ENCODE results near the gene FAM120A. TPM values are rescaled to one million over a fixed set of nuclear protein-coding genes. Genes with fewer than 3 reads are reported as not detected.

The FAM120A gene
- total RNA-seq, 6 donors from 2014 or later = 102 to 137 (median 109) TPM

DNA sequence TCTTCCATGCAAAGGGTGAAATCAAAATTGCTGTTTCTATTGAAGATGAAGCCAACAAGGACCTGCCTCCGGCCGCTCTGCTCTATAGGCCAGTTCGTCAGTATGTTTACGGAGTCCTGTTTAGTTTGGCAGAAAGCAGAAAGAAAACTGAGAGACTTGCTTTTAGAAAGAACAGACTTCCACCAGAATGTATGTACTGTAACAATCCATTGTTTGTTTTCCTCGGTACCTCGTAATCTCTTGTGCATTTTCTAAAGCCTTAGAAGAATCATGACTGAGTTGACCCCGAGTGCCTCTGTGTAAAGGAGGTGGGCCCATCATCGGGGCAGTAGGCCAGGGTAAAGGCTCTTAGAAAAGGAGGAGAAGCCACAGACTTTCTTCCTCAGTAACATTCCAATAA, 80.7 kb downstream of the FAM120A start:
- no peak overlapping the region for H3K4me3 ChIP-seq
- ATAC-seq (ENCODE audit: low FRiP score in 2 of 2) = no peak
- H3K27ac ChIP-seq = no peak overlapping the region
- H3K4me1 ChIP-seq = no peaks in the 10 kb centered on the region
- H3K9me3 ChIP-seq = no peaks in the 10 kb centered on the region
- 88 to 92% methylated on average over 8 of the region's 8 CpGs for whole genome bisulfite sequencing, 2 donors
- DNase-seq = no peak
- peaks cover 6 to 86% (median 29%) of the 10 kb centered on the region in 4 donors for H3K36me3 ChIP-seq
- TF ChIP-seq, protein P1, sequence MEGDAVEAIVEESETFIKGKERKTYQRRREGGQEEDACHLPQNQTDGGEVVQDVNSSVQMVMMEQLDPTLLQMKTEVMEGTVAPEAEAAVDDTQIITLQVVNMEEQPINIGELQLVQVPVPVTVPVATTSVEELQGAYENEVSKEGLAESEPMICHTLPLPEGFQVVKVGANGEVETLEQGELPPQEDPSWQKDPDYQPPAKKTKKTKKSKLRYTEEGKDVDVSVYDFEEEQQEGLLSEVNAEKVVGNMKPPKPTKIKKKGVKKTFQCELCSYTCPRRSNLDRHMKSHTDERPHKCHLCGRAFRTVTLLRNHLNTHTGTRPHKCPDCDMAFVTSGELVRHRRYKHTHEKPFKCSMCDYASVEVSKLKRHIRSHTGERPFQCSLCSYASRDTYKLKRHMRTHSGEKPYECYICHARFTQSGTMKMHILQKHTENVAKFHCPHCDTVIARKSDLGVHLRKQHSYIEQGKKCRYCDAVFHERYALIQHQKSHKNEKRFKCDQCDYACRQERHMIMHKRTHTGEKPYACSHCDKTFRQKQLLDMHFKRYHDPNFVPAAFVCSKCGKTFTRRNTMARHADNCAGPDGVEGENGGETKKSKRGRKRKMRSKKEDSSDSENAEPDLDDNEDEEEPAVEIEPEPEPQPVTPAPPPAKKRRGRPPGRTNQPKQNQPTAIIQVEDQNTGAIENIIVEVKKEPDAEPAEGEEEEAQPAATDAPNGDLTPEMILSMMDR (IDR thresholded peaks at IDR 0.05) = no peak
- no peak for TF ChIP-seq EP300 (IDR thresholded peaks at IDR 0.05)
- no peak for TF ChIP-seq POLR2A (IDR thresholded peaks at IDR 0.05)
- TF ChIP-seq POLR2AphosphoS5 (IDR thresholded peaks at IDR 0.05) = no peak
- H3K27me3 ChIP-seq = no peaks in the 10 kb centered on the region

DNA sequence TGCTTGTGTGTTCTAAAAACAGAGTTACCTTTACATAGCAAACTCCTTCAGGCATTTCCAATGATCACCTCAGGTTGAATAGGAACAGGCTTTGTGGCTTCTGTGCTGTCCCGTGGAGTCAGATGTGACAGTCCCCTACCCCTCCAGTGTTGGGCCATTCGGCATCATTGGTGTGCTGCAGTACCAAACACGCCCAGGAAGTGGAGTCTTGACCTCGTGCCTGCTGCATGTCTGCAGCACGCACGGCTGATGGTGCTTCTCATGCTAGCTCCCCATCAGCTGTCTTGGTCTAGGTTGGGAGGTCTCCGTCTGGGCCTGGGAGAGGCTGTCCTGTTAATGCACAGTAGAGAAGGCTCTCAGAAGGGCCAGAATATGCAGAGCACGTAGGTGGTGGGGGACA, 82.4 kb downstream of the FAM120A start:
- Histone ChIP-seq H3K9me3 (no peaks in the 10 kb centered on the region), H3K27me3 (no peaks in the 10 kb centered on the region), H3K27ac (no peak overlapping the region), H3K4me3 (no peak overlapping the region), H3K36me3 (peaks cover 3 to 79% (median 27%) of the 10 kb centered on the region in 4 donors), H3K4me1 (no peaks in the 10 kb centered on the region)
- ATAC-seq (ENCODE audit: low FRiP score in 2 of 2) = no peak
- TF ChIP-seq, protein P1 (IDR thresholded peaks at IDR 0.05) = no peak
- TF ChIP-seq POLR2AphosphoS5 (IDR thresholded peaks at IDR 0.05) (no peak), POLR2A (IDR thresholded peaks at IDR 0.05) (no peak), EP300 (IDR thresholded peaks at IDR 0.05) (no peak)
- no peak for DNase-seq
- 89 to 92% methylated on average over 5 to 8 of the region's 8 CpGs for WGBS, 2 donors

DNA sequence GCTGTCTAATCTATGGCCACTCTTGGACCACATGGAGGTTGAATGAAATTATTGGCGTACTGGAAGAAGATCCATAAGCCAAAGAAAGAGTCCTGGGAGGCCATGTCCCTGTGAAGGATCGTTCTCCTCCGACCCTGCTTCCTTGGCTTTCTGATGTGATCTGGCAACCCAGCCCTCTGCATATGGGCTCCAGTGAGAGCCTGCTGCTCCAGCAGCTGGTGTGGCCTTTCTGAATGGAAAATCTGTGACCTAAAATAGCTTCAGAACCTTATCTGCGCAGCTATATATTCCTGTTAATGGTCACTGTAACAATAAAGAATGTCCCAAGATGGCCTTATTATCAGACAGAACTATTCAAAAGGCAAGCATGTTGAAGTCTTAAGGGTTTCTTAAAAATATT, 84.7 kb downstream of the FAM120A start:
- Histone ChIP-seq H3K36me3 (peaks cover 1 to 80% (median 28%) of the 10 kb centered on the region in 4 donors), H3K27ac (no peak overlapping the region), H3K4me3 (no peak overlapping the region), H3K4me1 (no peaks in the 10 kb centered on the region), H3K27me3 (no peaks in the 10 kb centered on the region), H3K9me3 (no peaks in the 10 kb centered on the region)
- TF ChIP-seq POLR2AphosphoS5 (IDR thresholded peaks at IDR 0.05) (no peak), POLR2A (IDR thresholded peaks at IDR 0.05) (no peak), EP300 (IDR thresholded peaks at IDR 0.05) (no peak)
- TF ChIP-seq, protein P1 (IDR thresholded peaks at IDR 0.05) = no peak
- DNase-seq (no peak), ATAC-seq (ENCODE audit: low FRiP score in 2 of 2) (no peak)
- 91 to 98% methylated on average over 4 of the region's 4 CpGs for WGBS, 2 donors

DNA sequence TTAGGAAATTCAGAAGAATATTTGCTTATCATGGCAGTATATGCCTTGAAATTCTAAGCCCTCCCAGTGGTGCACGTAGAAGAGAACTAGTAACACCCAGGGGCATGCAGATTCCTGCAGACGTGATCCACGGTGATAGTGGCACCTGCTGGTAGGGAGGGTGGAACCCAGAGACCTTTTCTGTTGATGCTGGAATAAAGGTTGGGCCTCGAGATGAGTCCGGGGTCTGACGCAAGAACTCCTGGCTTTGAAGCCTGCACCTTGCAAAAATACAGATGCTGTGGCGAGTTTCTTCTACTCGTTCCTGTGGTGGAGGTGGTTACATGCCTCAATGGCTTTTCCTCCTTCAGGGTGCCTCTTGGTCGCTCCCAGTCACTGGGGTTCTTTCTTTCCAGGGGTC, 85.4 kb downstream of the FAM120A start:
- no peak for ATAC-seq (ENCODE audit: low FRiP score in 2 of 2)
- 73 to 80% methylated on average over 8 to 9 of the region's 9 CpGs for WGBS, 2 donors
- Histone ChIP-seq H3K4me1 (no peaks in the 10 kb centered on the region), H3K27me3 (no peaks in the 10 kb centered on the region), H3K4me3 (no peak overlapping the region), H3K27ac (no peak overlapping the region), H3K9me3 (no peaks in the 10 kb centered on the region), H3K36me3 (peaks cover 0 to 75% (median 29%) of the 10 kb centered on the region in 4 donors)
- TF ChIP-seq POLR2A (IDR thresholded peaks at IDR 0.05) = no peak
- TF ChIP-seq, protein P1 (IDR thresholded peaks at IDR 0.05) = no peak
- no peak for DNase-seq

DNA sequence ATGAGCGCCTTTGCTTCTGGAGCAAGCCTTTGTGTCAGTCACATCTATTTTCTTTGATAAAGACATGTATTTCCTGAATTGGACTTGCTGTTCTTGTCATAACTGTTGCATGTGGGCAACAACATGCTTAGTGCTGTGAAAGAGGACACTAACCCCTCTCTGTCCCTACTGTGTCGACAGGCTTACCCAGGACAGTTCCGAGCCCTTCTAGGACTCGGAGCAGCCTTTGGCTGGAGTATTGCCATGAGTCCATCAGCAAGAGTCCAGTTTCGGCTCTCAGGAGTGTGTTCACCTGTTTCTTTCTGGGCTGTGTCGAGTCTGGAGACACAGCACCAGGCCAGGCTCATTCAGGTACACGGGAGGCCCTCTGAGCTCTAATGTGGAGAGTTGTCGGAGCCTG, 88.8 kb downstream of the FAM120A start:
- Histone ChIP-seq H3K27ac (no peak overlapping the region), H3K4me1 (no peaks in the 10 kb centered on the region), H3K36me3 (peaks cover 0 to 76% (median 39%) of the 10 kb centered on the region in 4 donors), H3K27me3 (no peaks in the 10 kb centered on the region), H3K4me3 (no peak overlapping the region), H3K9me3 (no peaks in the 10 kb centered on the region)
- DNase-seq = no peak
- WGBS, 2 donors = 97 to 99% methylated on average over 8 of the region's 8 CpGs
- TF ChIP-seq POLR2A (IDR thresholded peaks at IDR 0.05) = no peak
- TF ChIP-seq, protein P1 (IDR thresholded peaks at IDR 0.05) = no peak
- no peak for TF ChIP-seq EP300 (IDR thresholded peaks at IDR 0.05)
- TF ChIP-seq POLR2AphosphoS5 (IDR thresholded peaks at IDR 0.05) = no peak
- ATAC-seq (ENCODE audit: low FRiP score in 2 of 2) = no peak

Measured in upper lobe of left lung (tissue), 6 donors.